SK-N-SH treated with all-trans-retinoic acid at 6 μM for 48 hours (cell line): ENCODE results near the gene GAD1.

Experiments
- ARNTL ChIP-seq: fragments of 450-650 bp; formaldehyde crosslinking; IDR thresholded peaks from 2 replicates; pipeline ENCODE4 v1.5.0; 2020; ENCODE audit warnings: low read depth, mild to moderate bottlenecking, moderate library complexity, borderline replicate concordance
- CSRNP3 ChIP-seq: fragments of 250-450 bp; sonication (Bioruptor Pico); IDR thresholded peaks from 2 replicates; pipeline ENCODE4 v1.5.1; 2021; ENCODE audit warnings: mild to moderate bottlenecking, moderate library complexity
- ISL1 ChIP-seq: fragments of 250-450 bp; sonication (Bioruptor Pico); IDR thresholded peaks from 2 replicates; pipeline ENCODE4 v2.1.2; 2022; ENCODE audit warnings: mild to moderate bottlenecking, moderate library complexity
- OSR1 ChIP-seq: fragments of 250-450 bp; sonication (Bioruptor Pico); IDR thresholded peaks from 2 replicates; pipeline ENCODE4 v1.8.0; 2022; ENCODE audit warnings: moderate library complexity, mild to moderate bottlenecking, inconsistent platforms
- TCF4 ChIP-seq: fragments of 250-450 bp; sonication (Bioruptor Pico); IDR thresholded peaks from 2 replicates; pipeline ENCODE4 v1.8.0; 2021; ENCODE audit warnings: mild to moderate bottlenecking, moderate library complexity, borderline replicate concordance
- ZFP3 ChIP-seq: fragments of 250-450 bp; sonication (Bioruptor Pico); IDR thresholded peaks from 2 replicates; pipeline ENCODE4 v1.5.0; 2020; ENCODE audit warnings: mild to moderate bottlenecking, moderate library complexity
- ZFP30 ChIP-seq: fragments of 450-650 bp; formaldehyde crosslinking; IDR thresholded peaks from 2 replicates; pipeline ENCODE4 v1.5.0; 2022; ENCODE audit warnings: mild to moderate bottlenecking, moderate library complexity
- ZNF70 ChIP-seq: fragments of 450-650 bp; formaldehyde crosslinking; IDR thresholded peaks from 2 replicates; pipeline ENCODE4 v1.5.0; 2020; ENCODE audit warnings: mild to moderate bottlenecking, moderate library complexity

- TF ChIP-seq OSR1 (no peak), ZFP30 (CRISPR knock-in tag) (no peak), TCF4 (CRISPR knock-in tag) (no peak), ZNF70 (CRISPR knock-in tag) (no peak), ZFP3 (CRISPR knock-in tag) (no peak), ARNTL (CRISPR knock-in tag) (no peak), CSRNP3 (CRISPR knock-in tag) (no peak), ISL1 (CRISPR knock-in tag) (no peak)
These were observed 52.3 kb downstream of the GAD1 start for GRCh38 chr2:170869036-170869435.
